Fibroblast of skin of right biceps (primary cell): ENCODE results near the gene SPOUT1.
"Not testable (repeated sequence)": the region's sequence is repeated elsewhere in the genome, so short reads cannot be mapped to it uniquely, and the experiment has no call there.

Source experiments
- DNase-seq: peaks from one replicate; pipeline ENCODE4 v3.0.0-alpha.2; 2013

The SPOUT1 gene, protein sequence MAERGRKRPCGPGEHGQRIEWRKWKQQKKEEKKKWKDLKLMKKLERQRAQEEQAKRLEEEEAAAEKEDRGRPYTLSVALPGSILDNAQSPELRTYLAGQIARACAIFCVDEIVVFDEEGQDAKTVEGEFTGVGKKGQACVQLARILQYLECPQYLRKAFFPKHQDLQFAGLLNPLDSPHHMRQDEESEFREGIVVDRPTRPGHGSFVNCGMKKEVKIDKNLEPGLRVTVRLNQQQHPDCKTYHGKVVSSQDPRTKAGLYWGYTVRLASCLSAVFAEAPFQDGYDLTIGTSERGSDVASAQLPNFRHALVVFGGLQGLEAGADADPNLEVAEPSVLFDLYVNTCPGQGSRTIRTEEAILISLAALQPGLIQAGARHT

DNA sequence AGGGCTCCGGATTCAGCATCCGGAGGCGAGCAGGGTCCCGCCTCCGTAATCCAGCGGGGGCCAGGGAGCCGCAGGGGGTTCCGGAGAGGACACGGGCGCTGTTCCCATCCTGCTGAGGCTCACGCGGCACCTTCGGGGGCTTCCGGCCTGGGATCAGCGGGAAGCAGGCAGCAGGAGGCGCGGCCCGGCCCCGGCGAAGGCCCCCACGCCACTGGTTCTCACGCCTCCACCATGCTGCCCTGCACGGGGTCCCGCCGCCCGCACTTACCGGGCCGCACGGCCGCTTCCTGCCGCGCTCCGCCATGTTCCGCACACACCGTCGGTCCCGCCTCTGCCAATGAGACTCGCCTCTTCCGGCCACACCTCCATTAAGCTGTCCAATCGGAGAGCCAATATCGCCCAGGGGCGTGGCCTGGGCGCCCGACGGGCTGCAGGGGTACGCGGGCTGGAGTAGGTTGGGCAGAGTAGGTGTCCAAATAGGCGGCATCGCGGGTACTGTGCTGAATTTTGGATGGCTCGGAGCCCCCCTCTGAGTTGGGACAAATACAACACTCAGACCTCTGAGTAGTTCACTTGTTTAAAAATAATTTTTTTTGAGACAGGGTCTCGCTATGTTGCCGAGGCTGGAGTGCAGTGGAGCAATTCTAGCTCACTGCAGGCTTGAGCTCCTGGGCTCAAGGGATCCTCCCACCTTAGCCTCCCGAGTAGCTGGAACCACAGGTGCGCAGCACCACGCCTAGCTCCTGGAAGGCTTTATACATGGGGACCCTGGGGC, at the start of gene SPOUT1:
TSS of gene SPOUT1 (minus strand) at position 318 of the 775 bp plus-strand sequence. CDS start at position 304, 14 bp downstream.
- DNase-seq, result peak; percentile 91

GRCh38 chr9:128877852-128878251, 48.3 kb upstream of the SPOUT1 start:
- DNase-seq, result no peak

DNA sequence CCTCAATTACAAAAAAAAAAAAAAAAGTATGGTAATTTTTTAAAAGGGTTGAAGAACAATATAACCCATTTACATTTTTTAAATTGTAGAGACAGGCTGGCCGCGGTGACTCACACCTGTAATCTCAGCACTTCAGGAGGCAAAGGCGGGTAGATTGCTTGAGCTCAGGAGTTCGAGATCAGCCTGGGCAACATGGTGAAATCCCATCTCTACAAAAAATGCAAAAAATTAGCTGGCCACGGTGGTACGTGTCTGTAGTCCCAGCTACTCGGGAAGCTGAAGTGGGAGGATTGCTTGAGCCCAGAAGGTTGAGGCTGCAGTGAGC, 41.3 kb upstream of the SPOUT1 start:
- not testable (repeated sequence) for DNase-seq

DNA sequence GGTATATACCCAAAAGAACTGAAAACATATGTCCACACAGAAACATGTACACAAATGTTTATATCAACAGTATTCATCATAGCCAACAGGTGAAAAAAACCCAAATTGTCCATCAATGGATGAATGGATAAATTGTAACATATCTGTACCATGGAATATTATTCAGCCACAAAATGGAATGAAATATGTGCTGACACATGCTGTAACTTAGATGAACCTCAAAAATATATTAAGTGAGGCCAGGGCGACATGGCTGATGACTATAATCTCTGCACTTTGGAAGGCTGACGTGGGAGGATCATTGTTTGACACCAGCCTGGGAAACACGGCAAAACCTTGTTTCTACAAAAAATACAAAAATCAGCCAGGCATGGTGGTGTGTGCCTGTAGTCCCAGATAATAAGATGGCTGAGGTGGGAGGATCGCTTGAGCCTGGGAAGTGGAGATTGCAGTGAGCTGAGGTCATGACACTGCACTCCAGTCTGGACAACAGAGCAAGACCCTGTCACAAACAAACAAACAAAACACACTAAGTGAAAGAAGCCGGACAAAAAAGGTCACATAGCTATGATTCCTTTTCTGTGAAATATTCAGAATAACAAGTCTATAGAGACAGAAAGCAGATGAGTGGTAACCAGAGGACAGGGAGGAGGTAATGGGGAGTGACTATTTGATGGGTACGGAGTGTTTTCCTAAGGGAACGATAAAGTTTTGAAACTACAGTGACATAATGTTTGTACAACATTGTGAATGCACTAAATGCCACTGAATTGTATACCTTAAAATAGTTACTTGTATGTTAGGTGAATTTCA, 40.7 kb upstream of the SPOUT1 start:
- no peak for DNase-seq

GRCh38 chr9:128863647-128864046, 34.1 kb upstream of the SPOUT1 start:
- peak; percentile 47 for DNase-seq

GRCh38 chr9:128862401-128862851, 32.8 kb upstream of the SPOUT1 start:
- DNase-seq, result no peak

- DNase-seq, result no peak
These were observed 31.9 kb upstream of the SPOUT1 start for GRCh38 chr9:128861501-128861900.

GRCh38 chr9:128860937-128861336, 31.3 kb upstream of the SPOUT1 start:
- DNase-seq, result no peak

DNA sequence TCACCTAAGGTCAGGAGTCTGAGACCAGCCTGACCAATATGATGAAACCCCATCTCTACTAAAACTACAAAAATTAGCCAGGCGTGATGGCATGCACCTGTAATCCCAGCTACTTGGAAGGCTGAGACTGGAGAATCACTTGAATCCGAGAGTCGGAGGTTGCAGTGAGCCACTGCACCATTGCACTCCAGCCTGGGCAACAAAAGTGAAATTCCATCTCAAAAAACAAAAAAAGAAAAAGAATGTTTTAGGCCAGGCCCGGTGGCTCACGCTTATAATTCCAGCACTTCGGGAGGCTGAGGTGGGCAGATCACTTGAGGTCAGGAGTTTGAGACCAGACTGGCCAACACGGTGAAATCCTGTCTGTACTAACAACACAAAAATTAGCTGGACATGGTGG, 28.9 kb upstream of the SPOUT1 start:
- not testable (repeated sequence) for DNase-seq

GRCh38 chr9:128854454-128854853, 24.9 kb upstream of the SPOUT1 start:
- not testable (repeated sequence) for DNase-seq

- DNase-seq, result not testable (repeated sequence)
These were observed 23.1 kb upstream of the SPOUT1 start for GRCh38 chr9:128852646-128853045.

- peak; percentile 23 for DNase-seq
These were observed 22.4 kb upstream of the SPOUT1 start for GRCh38 chr9:128851779-128852600.

- DNase-seq, result not testable (repeated sequence)
These were observed 21.4 kb upstream of the SPOUT1 start for GRCh38 chr9:128851024-128851423.

DNA sequence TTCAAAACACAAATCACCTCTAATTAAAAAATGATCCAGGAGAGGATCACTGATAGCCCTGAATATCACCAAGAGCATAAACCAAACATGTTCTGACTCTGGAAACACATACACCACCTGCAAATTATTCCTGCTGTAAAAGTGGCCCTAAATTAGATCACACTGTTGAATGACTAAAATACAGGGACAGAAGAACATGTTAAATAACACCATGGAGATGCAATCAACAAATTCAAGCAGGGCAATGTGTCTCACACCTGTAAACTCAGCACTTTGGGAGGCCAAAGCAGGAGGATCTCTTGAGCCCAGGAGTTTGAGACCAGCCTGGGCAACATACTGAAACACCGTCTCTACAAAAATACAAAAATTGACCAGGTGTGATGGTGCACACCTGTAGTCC, 18.2 kb upstream of the SPOUT1 start:
- DNase-seq, result no peak

GRCh38 chr9:128846680-128847030, 17.1 kb upstream of the SPOUT1 start:
- no peak for DNase-seq

GRCh38 chr9:128845186-128845931, 15.8 kb upstream of the SPOUT1 start:
- no peak for DNase-seq

DNA sequence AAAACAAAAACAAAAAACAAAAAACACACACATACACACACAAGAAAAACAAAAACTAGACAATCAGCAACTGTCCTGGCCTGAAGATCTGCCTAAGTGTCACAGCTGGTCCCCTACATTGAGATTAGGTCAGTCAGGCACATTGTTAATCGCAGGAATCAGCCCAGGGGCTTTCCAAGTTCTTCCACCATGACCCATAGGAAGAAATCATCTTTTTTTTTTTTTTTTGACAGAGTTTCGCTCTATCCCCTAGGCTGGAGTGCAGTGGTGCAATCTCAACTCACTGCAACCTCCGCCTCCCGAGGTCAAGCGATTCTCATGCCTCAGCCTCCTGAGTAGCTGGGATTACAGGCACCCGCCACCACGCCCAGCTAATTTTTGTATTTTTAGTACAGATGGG, 13.6 kb upstream of the SPOUT1 start:
- DNase-seq, result not testable (repeated sequence)

- DNase-seq, result no peak
These were observed 12.3 kb upstream of the SPOUT1 start for GRCh38 chr9:128841694-128842492.

GRCh38 chr9:128840524-128840923, 10.9 kb upstream of the SPOUT1 start:
- DNase-seq, result no peak

DNA sequence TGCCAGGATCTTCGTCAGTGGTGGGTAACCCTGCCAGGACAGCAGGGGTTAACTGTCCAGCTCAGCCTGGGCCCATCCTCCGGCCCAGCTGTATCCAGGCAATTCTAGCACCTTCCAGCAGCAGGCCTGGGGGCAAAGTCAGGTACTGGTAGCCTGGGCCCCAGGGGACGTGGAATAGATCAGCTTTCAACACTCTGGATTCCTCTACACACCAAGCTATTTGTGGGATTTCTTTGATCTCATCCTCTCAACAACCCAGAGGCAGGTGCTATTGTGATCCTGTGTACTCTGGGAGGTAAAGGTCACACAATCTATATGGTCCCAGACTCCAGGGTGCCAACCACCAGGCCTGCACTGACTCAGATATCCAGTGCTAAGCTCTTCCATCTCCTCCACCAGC, 8.7 kb upstream of the SPOUT1 start:
- DNase-seq, result no peak
